ENCODE data around the gene RNGTT.

Gene RNGTT

DNA sequence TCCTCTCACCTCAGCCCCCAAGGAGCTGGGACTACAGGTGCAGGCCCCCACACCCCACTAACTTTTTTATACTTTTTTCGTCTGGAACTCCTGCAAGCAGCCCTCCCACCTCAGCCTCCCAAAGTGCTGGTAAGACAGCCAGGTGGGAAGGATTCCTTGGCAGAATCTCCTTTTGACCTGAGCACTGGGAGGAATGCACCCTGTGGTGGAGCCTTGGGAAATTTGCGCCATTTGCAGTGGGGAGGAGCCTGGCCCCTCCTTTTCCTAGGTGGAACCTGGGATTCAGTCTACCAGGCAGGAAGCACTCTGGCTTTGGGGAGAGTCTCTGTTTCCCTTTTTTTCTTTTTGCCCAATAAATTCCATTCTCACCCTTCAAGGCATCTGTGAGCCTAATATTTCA lies 2.3 kb upstream of the RNGTT start:
- peak overlapping the region; percentile 72 to 97 (median 94) for H3K4me3 Mint-ChIP-seq
- no peaks in the 10 kb centered on the region for H3K27me3 Mint-ChIP-seq (ENCODE audit: low read depth)
- peaks cover 20% of the 10 kb centered on the region for H3K9me3 Mint-ChIP-seq
- TF ChIP-seq, protein P1, sequence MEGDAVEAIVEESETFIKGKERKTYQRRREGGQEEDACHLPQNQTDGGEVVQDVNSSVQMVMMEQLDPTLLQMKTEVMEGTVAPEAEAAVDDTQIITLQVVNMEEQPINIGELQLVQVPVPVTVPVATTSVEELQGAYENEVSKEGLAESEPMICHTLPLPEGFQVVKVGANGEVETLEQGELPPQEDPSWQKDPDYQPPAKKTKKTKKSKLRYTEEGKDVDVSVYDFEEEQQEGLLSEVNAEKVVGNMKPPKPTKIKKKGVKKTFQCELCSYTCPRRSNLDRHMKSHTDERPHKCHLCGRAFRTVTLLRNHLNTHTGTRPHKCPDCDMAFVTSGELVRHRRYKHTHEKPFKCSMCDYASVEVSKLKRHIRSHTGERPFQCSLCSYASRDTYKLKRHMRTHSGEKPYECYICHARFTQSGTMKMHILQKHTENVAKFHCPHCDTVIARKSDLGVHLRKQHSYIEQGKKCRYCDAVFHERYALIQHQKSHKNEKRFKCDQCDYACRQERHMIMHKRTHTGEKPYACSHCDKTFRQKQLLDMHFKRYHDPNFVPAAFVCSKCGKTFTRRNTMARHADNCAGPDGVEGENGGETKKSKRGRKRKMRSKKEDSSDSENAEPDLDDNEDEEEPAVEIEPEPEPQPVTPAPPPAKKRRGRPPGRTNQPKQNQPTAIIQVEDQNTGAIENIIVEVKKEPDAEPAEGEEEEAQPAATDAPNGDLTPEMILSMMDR (IDR thresholded peaks at IDR 0.05; ENCODE audit: unreplicated experiment in 3 of 3) = no peak
- peaks cover 28% of the 10 kb centered on the region for H3K4me1 Mint-ChIP-seq
- peaks cover 13% of the 10 kb centered on the region for H3K36me3 Mint-ChIP-seq (ENCODE audit: low read depth)
- H3K27ac Mint-ChIP-seq = peak overlapping the region in 2 of 3 experiments; percentile 35 to 90

DNA sequence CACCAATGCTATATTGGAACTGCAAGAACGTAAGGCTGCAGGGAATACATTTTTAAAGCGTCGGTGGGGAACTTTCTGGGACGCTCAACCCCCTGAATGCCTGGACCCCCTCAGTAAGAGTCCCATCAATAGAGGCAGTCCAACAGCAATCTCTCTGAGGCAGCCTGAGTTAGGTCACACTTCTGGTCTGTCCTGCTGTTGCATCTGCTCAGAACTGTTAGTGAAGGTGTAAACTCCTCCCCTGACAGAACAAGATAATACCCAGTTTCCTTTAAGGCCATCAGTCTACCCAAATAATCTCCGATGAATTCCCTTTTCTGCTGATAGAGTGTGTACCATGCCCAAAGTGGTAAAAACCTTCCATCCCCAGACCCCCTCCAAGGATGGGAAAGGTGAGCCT lies 1.1 kb upstream of the RNGTT start:
- H3K36me3 Mint-ChIP-seq (ENCODE audit: low read depth) = peaks cover 21% of the 10 kb centered on the region
- H3K27ac Mint-ChIP-seq = peak overlapping the region; percentile 90 to 97 (median 97)
- H3K9me3 Mint-ChIP-seq = peaks cover 23% of the 10 kb centered on the region
- H3K4me3 Mint-ChIP-seq = peak overlapping the region; percentile 93 to 97 (median 94)
- no peaks in the 10 kb centered on the region for H3K27me3 Mint-ChIP-seq (ENCODE audit: low read depth)
- TF ChIP-seq, protein P1 (IDR thresholded peaks at IDR 0.05; ENCODE audit: unreplicated experiment in 3 of 3) = no peak
- H3K4me1 Mint-ChIP-seq = peaks cover 28% of the 10 kb centered on the region

DNA sequence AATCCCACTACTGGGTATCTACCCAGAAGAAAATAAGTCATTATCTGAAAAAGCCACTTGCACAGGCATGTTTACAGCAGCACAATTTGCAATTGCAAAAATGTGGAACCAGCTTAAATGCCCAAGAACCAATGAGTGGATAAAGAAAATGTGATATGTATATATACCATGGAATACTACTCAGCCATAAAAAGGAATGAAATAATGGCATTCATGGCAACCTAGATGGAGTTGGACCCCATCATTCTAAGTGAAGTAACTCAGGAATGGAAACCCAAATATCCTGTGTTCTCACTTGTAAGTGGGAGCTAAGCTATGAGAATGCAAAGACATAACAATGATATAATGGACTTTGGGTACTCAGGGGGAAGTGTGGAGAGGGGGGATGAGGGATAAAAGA lies 4.6 kb downstream of the RNGTT start:
- peaks cover 30% of the 10 kb centered on the region for H3K9me3 Mint-ChIP-seq
- H3K36me3 Mint-ChIP-seq (ENCODE audit: low read depth) = peaks cover 65% of the 10 kb centered on the region
- peaks cover 14% of the 10 kb centered on the region for H3K4me1 Mint-ChIP-seq
- H3K27me3 Mint-ChIP-seq (ENCODE audit: low read depth) = no peaks in the 10 kb centered on the region
- TF ChIP-seq, protein P1 (IDR thresholded peaks at IDR 0.05; ENCODE audit: unreplicated experiment in 3 of 3) = no peak
- H3K27ac Mint-ChIP-seq = no peak overlapping the region
- no peak overlapping the region for H3K4me3 Mint-ChIP-seq

DNA sequence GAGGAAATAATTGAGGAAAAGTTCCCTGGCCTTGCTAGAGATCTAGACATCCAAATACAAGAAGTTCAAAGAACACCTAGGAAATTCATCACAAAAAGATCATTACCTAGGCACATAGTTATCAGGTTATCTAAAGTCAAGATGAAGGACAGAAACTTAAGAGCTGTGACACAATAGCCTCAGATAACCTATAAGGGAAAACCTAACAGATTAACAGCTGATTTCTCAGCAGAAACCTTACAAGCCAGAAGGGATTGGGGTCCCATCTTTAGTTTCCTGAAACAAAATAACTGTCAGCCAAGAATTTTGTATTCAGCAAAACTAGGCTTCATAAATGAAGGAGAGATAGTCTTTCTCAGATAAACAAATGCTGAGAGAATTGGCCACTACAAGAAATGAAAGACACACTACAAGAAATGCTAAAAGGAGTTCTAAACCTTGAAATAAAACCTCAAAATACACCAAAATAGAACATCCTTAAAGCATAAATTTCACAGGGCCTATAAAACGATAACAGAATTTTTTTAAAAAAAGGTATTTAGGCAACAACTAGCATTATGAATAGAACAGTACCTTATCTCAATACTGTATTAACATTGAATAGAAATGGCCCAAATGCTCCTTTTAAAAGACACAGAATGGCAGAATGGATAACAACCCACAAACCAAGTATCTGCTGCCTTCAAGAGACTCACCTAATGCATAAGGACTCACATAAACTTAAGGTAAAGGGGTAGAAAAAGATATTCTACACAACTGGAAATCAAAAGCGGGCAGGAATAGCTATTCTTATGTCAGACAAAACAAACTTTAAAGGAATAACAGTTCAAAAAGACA lies 9.7 kb downstream of the RNGTT start:
- Mint-ChIP-seq H3K36me3 (ENCODE audit: low read depth) (peaks cover 89% of the 10 kb centered on the region), H3K4me3 (no peak overlapping the region), H3K27ac (no peak overlapping the region), H3K27me3 (ENCODE audit: low read depth) (no peaks in the 10 kb centered on the region), H3K9me3 (peaks cover 57% of the 10 kb centered on the region), H3K4me1 (peaks cover 6% of the 10 kb centered on the region)
- TF ChIP-seq, protein P1 (IDR thresholded peaks at IDR 0.05; ENCODE audit: unreplicated experiment in 3 of 3) = no peak

DNA sequence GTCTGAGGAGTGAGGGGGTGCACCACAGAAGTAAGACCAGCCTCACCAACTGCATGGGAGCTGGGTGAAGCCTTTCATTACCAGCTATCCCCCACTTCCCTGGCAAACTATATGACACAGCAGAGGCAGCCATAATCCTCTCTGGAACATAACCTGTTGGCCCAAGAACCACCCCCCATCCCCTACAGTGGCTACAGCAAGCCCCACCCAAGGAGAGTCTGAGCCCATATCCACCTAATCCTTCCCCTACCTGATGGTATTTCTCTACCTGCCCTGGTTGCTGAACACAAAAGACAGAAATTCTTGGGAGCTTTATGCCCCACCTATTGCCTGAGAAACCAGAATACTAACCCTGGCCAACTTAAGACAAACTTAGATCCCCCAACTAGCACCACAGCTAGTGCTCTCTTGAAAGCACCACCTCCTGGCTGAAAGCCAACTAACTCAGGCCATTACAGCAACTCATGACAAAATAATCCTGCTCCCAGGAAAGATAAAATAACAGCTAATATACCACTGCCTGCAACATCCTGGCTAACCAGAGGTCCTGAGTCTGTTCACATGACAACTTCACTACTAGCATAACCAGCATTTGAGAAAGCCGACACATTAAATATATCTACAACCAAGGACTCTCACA lies 11.2 kb downstream of the RNGTT start:
- Mint-ChIP-seq H3K9me3 (peaks cover 53% of the 10 kb centered on the region), H3K27ac (no peak overlapping the region), H3K4me3 (no peak overlapping the region), H3K27me3 (ENCODE audit: low read depth) (no peaks in the 10 kb centered on the region), H3K36me3 (ENCODE audit: low read depth) (peaks cover 76% of the 10 kb centered on the region), H3K4me1 (peaks cover 6% of the 10 kb centered on the region)
- TF ChIP-seq, protein P1 (IDR thresholded peaks at IDR 0.05; ENCODE audit: unreplicated experiment in 3 of 3) = no peak

Data from nephron (organoid).